GM12878 (cell line): ENCODE results near the gene RBPJL.

Source experiments
- CEBPB ChIP-seq, 2 experiments: fragments of 150-350 bp in 1 of 2; IDR thresholded peaks; 2 replicates each; pipeline ENCODE4 v1.6.1; 2012 to 2014; ENCODE audit warnings: low read depth in 2 of 2, low read length in 2 of 2, borderline replicate concordance in 1 of 2, inconsistent platforms in 1 of 2
- CTCF ChIP-seq, 3 experiments: IDR thresholded peaks in 2 of 3; conservative IDR thresholded peaks in 1 of 3; 2 replicates each; pipeline ENCODE4 v1.5.1; 2011; ENCODE audit warnings: low read depth in 3 of 3, low read length in 3 of 3, mild to moderate bottlenecking in 3 of 3, control low read depth in 2 of 3, moderate library complexity in 2 of 3, inconsistent platforms in 1 of 3, mixed read lengths in 1 of 3; ENCODE audit not compliant: control insufficient read depth in 2 of 3, insufficient read depth in 1 of 3; ENCODE audit errors: extremely low read depth in 1 of 3
- DPF2 ChIP-seq: fragments of 450-650 bp; IDR thresholded peaks from 2 replicates; pipeline ENCODE4 v1.6.1; 2017; ENCODE audit warnings: mild to moderate bottlenecking
- POLR2A ChIP-seq: IDR thresholded peaks from 2 replicates; pipeline ENCODE4 v1.6.1; 2011; ENCODE audit warnings: low read depth, mild to moderate bottlenecking, low read length
- ZNF274 ChIP-seq: IDR thresholded peaks from one replicate; pipeline ENCODE4 v1.8.0; 2011; ENCODE audit not compliant: insufficient read length, insufficient read depth
- TF ChIP-seq, protein P1 (sequence below): fragments of 450-650 bp; formaldehyde crosslinking; IDR thresholded peaks from 2 replicates; pipeline ENCODE4 v1.5.0; 2022; ENCODE audit warnings: mild to moderate bottlenecking, missing genetic modification characterization

DNA sequence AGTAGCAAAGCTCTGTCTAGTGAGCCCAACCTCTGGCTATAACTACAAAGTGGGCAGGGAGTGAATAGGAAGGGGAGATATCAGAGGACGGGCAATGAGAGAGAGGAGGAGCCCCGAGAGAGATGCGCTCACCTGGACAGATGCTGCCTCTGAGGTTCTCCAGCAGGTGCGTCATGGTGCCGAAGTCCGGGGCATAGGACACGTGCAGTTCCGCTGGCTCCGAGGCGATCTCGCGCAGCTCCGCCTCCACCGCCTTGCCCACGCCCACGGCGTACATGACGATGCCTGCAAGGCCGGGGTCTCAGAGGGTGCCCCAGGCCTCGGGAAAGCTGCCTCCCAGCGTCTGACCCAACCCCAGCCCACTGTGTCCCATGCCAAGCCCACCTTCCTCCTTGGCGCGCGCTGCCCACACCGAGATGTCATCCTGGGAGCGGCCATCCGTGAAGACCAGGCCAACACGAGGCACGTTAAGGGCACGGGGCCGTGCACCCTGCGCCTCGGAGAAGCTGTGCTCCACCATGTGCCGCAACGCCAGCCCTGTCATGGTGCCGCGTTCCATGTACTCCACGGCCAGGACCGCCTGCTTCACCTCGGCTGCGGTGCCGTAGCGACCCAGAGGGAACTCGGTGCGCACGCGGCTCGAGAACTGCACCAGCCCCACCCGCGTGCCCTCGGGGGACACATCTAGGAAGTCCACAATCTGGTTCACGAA lies 8.7 kb upstream of the RBPJL start:
- TF ChIP-seq CEBPB (IDR thresholded peaks at IDR 0.05; ENCODE audit: borderline replicate concordance in 1 of 2, low read depth in 2 of 2, low read length in 2 of 2) (no peak), CTCF (IDR thresholded peaks at IDR 0.05 in 2 of 3, conservative IDR thresholded peaks at IDR 0.05 in 1 of 3; ENCODE audit: control insufficient read depth in 2 of 3, extremely low read depth in 1 of 3, insufficient read depth in 1 of 3, low read depth in 3 of 3, low read length in 3 of 3) (no peak), POLR2A (no peak), ZNF274 (no peak), DPF2 (no peak)
- TF ChIP-seq, protein P1, sequence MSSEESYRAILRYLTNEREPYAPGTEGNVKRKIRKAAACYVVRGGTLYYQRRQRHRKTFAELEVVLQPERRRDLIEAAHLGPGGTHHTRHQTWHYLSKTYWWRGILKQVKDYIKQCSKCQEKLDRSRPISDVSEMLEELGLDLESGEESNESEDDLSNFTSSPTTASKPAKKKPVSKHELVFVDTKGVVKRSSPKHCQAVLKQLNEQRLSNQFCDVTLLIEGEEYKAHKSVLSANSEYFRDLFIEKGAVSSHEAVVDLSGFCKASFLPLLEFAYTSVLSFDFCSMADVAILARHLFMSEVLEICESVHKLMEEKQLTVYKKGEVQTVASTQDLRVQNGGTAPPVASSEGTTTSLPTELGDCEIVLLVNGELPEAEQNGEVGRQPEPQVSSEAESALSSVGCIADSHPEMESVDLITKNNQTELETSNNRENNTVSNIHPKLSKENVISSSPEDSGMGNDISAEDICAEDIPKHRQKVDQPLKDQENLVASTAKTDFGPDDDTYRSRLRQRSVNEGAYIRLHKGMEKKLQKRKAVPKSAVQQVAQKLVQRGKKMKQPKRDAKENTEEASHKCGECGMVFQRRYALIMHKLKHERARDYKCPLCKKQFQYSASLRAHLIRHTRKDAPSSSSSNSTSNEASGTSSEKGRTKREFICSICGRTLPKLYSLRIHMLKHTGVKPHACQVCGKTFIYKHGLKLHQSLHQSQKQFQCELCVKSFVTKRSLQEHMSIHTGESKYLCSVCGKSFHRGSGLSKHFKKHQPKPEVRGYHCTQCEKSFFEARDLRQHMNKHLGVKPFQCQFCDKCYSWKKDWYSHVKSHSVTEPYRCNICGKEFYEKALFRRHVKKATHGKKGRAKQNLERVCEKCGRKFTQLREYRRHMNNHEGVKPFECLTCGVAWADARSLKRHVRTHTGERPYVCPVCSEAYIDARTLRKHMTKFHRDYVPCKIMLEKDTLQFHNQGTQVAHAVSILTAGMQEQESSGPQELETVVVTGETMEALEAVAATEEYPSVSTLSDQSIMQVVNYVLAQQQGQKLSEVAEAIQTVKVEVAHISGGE (CRISPR knock-in tag): no peak
